Epithelial cell of proximal tubule (primary cell): ENCODE measurements around the gene CIAO1. TPM values are rescaled to one million over a fixed set of nuclear protein-coding genes. Genes with fewer than 3 reads are reported as not detected.

Experiments used
- DNase-seq: peaks from one replicate; pipeline ENCODE4 v3.0.0-alpha.2; 2011; ENCODE audit warnings: low read depth
- H3K4me3 ChIP-seq: 2 replicates; pipeline ENCODE4 v1.5.1; 2011; ENCODE audit warnings: low read depth, mild to moderate bottlenecking, low read length
- total RNA-seq: library from RNA; depleted of rRNA; stranded (reverse); fragments of >200 nt; gene quantifications from 2 replicates; pipeline ENCODE4 v1.2.3, GENCODE V29; 2015
- TF ChIP-seq, protein P1 (sequence below): conservative IDR thresholded peaks from 2 replicates; pipeline ENCODE4 v1.5.1; 2012; ENCODE audit warnings: low read depth, mild to moderate bottlenecking, low read length

The CIAO1 gene
- total RNA-seq, 1 donor from 2014 or later, result 110 TPM

DNA sequence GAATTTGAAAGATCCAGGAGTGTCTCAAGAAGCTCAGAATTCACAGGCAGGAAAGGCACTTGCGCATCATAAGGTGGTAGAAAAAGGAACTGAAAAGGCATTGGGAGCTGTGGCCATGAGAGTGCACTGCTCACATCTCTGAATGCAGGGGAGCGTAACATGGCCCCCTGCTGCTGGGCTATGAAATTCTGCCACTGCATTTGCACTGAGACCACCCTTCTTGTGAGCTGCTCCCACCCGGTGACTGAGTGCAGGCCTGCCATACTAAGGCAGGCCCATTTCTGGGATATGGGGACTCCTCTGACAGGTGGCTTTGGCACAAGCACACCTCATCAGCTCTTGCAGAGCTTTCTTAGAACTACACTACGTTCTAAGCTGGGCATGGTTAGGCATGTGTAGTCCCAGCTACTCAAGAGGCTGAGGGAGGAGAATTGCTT lies 32.1 kb upstream of the CIAO1 start:
- H3K4me3 ChIP-seq, result no peak overlapping the region
- no peak for DNase-seq
- TF ChIP-seq, protein P1, sequence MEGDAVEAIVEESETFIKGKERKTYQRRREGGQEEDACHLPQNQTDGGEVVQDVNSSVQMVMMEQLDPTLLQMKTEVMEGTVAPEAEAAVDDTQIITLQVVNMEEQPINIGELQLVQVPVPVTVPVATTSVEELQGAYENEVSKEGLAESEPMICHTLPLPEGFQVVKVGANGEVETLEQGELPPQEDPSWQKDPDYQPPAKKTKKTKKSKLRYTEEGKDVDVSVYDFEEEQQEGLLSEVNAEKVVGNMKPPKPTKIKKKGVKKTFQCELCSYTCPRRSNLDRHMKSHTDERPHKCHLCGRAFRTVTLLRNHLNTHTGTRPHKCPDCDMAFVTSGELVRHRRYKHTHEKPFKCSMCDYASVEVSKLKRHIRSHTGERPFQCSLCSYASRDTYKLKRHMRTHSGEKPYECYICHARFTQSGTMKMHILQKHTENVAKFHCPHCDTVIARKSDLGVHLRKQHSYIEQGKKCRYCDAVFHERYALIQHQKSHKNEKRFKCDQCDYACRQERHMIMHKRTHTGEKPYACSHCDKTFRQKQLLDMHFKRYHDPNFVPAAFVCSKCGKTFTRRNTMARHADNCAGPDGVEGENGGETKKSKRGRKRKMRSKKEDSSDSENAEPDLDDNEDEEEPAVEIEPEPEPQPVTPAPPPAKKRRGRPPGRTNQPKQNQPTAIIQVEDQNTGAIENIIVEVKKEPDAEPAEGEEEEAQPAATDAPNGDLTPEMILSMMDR, result no peak

DNA sequence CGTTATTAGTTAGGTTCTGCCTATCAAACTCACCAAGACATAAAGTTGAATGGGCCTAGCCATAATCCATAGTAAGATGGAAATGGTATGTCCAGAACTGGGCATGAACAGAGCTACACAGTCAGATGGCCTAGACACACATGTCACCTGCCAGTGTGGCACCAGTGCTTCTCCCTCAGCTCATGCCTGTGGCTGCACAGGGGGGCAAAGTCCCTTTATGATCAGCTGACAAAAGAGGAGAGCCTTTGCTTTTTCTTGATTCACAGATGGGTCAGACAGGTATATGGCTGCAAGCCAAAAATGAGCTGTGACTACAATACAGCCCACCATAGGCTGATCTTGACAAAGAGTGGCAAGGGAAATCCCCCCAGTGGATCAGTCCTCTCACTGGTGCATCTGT lies 29.1 kb upstream of the CIAO1 start:
- DNase-seq, result no peak
- TF ChIP-seq, protein P1, result no peak
- H3K4me3 ChIP-seq, result no peak overlapping the region

DNA sequence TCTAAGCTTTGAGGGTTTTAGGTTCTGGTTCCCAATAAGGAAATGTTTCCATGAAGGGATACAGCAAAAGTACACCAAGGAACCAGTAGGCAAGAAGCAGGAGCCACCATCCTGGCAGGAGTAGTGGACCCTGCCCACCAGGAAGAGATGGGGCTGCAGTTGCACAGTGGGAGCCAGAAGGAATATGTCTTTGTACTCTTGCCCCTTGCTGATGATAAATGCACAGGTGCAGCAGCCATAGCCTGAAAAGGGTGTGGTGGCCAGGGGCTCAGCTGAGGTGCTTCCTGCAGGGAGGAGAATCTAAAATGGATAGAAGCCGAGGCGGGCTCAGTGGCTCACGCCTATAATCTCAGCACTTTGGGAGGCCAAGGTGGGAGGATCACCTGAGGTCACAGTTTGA lies 27.8 kb upstream of the CIAO1 start:
- TF ChIP-seq, protein P1, result no peak
- no peak for DNase-seq
- no peak overlapping the region for H3K4me3 ChIP-seq

DNA sequence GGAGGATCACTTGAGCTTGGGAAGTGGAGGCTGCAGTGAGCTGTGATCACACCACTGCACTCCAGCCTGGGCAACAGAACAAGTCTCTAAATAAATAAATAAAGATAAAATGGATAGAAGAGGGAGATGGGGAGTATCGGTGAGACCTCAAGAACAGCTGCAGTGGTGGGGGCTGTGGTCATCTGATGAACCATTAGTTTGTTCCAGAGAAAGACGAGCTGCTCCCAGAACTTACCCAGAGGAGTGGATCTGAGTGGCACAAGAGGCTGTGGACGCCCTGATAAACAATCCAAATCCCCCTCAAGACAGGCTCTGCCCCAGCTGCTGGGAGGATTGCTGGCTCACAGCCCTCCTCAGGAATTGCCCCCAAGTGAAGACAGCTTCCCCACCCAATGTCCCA lies 26.9 kb upstream of the CIAO1 start:
- no peak for DNase-seq
- H3K4me3 ChIP-seq, result no peak overlapping the region
- TF ChIP-seq, protein P1, result no peak

DNA sequence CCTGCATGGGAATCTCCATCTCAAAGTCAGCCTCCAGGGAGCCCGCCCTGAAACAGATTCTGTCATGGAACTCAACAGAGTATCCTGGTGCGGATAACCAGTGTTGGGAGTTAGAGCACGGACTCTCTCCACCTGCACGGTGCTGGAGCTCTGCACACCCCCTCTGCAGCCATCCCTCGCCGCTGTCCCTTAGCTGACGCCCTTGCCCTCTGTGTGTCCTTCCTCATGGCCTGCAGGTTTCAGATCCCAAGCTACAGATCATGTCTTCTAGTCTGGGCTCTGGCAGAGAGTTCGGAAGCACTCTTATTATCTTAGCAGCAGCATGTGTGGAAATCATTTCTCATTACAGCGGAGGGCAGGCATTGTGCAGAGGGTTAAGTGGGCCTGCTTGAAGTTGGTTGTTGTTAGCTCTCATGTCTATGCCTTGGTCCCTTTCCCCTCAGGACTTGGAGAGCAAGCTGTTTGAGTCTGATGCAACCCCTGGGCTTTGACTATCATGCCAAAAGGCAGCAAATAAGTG lies 26.2 kb upstream of the CIAO1 start:
- TF ChIP-seq, protein P1, result no peak
- H3K4me3 ChIP-seq, result no peak overlapping the region
- DNase-seq, result no peak

DNA sequence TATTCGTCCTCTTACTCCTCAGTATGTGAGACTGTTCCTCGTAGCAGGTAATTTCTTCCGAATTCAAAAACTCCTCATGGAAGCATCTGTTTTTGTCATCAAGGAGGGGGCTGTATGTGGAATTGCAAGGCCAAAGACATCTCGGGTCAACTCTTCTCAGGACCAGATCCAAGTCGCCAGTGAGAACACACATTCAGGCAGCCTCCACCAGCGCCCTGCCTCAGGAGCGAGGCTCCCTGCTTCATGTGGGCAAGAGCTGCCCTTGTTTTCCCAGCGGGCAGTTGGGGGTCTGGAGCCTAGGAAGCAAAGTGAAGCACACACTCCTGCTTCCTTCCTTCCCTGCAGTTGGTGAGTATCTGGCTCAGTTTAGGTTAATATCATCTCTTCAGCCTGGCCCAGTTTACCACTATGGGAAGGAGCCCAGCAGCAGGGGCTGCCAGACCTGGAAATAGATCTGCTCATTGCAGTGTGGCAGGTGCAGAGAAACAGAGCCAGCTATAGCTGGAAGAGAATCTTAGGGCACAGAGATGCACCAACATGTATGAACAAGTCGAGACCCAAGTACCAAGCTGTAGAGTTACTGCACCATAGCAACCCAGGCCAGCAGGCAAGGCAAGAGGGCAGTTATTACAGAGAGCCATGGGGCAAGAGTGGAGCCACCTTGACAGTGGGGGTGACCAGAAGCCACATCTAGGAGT lies 25.5 kb upstream of the CIAO1 start:
- no peak overlapping the region for H3K4me3 ChIP-seq
- TF ChIP-seq, protein P1, result no peak
- no peak for DNase-seq

DNA sequence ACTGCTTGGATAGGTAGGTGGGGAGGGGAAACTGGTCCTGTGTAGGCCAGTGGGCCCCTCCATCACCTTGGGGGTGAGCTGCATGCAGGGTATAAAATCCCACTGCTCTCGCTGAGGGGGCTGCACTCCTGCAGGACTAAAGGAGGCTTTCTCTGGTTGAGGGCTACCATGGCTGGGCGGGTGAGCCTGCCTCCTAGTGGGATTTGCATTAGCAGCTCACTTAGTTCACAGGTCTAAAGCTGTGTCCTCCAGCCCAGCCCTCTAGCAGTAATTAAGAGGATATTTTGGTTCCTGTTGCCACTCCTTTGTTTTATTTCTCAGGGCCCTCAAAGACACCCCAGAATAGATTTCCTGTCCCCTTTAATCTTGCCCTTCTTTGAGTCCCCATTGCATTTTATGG lies 24.8 kb upstream of the CIAO1 start:
- no peak overlapping the region for H3K4me3 ChIP-seq
- TF ChIP-seq, protein P1, result no peak

More for the DNA sequence above, 24.8 kb upstream of the CIAO1 start:
- no peak for DNase-seq
